Activated CD8-positive, alpha-beta T cell treated with anti-CD3 and anti-CD28 coated beads for 36 hours (primary cell): ENCODE data around the gene BRSK2. TPM values are rescaled to one million over a fixed set of nuclear protein-coding genes. Genes with fewer than 3 reads are reported as not detected.

Source experiments
- ATAC-seq: fragments of 200-7000 bp; cut with Tn5 transposase; one replicate; pipeline ENCODE4 v1.10.0; 2021; ENCODE audit warnings: mild to moderate bottlenecking, moderate library complexity
- CTCF ChIA-PET: fragments of 350-600 bp; sonication (Branson Sonifier 250); formaldehyde crosslinking; loops from one replicate; lab custom pipeline; 2021; ENCODE audit warnings: antibody characterized with exemption; lab: Charles Lee
- POLR2A ChIA-PET: fragments of 350-600 bp; sonication (Branson Sonifier 250); formaldehyde crosslinking; loops from one replicate; lab custom pipeline; 2021; ENCODE audit warnings: antibody characterized with exemption; lab: Charles Lee
- DNase-seq: peaks from one replicate; pipeline ENCODE4 v3.0.0-alpha.2; 2020
- H3K27ac Mint-ChIP-seq: one replicate; pipeline ENCODE4 v1.8.0; 2021; ENCODE audit warnings: mild to moderate bottlenecking, mixed read lengths
- H3K27me3 Mint-ChIP-seq: one replicate; pipeline ENCODE4 v1.8.0; 2021; ENCODE audit warnings: mixed read lengths
- H3K36me3 Mint-ChIP-seq: one replicate; pipeline ENCODE4 v1.8.0; 2021; ENCODE audit warnings: low read depth, mixed read lengths
- H3K4me1 Mint-ChIP-seq: one replicate; pipeline ENCODE4 v1.8.0; 2021; ENCODE audit warnings: low read depth, mixed read lengths
- H3K4me3 Mint-ChIP-seq: one replicate; pipeline ENCODE4 v1.8.0; 2021; ENCODE audit warnings: mild to moderate bottlenecking, moderate library complexity, mixed read lengths
- H3K9me3 Mint-ChIP-seq: one replicate; pipeline ENCODE4 v1.8.0; 2021; ENCODE audit warnings: mixed read lengths
- CTCF ChIP-seq: fragments of 200-600 bp; IDR thresholded peaks from one replicate; pipeline ENCODE4 v1.8.0; 2022; ENCODE audit warnings: antibody characterized with exemption, mild to moderate bottlenecking
- intact Hi-C: fragments of 100-400 bp; cut with micrococcal nuclease; formaldehyde crosslinking; loops from one replicate; pipeline ENCODE4 v1.10.0; 2022
- total RNA-seq, 2 experiments: library from RNA; stranded (reverse); gene quantifications; one replicate each; pipeline ENCODE4 v1.2.3, GENCODE V29; 2021

The BRSK2 gene
- total RNA-seq, 2 experiments from 2014 or later, result 1.1 to 2.0 TPM

GRCh38 chr11:1499899-1500298 is 110.2 kb downstream of the BRSK2 start:
- Mint-ChIP-seq H3K9me3 (no peaks in the 10 kb centered on the region), H3K4me3 (no peak overlapping the region), H3K27ac (no peak overlapping the region), H3K27me3 (no peaks in the 10 kb centered on the region), H3K4me1 (peaks cover 36% of the 10 kb centered on the region), H3K36me3 (peaks cover 16% of the 10 kb centered on the region)
- no peak for TF ChIP-seq CTCF
- POLR2A ChIA-PET, result no interaction called here
- no peak for DNase-seq
- ATAC-seq, result no peak
- intact Hi-C loops, result no loop called here
- CTCF ChIA-PET, result no interaction called here

- Mint-ChIP-seq H3K4me1 (peaks cover 36% of the 10 kb centered on the region), H3K4me3 (no peak overlapping the region), H3K27ac (no peak overlapping the region), H3K36me3 (peaks cover 16% of the 10 kb centered on the region), H3K27me3 (no peaks in the 10 kb centered on the region), H3K9me3 (no peaks in the 10 kb centered on the region)
- TF ChIP-seq CTCF, result no peak
- intact Hi-C loops, result no loop called here
- ChIA-PET CTCF (no interaction called here), POLR2A (no interaction called here)
- DNase-seq, result no peak
- no peak for ATAC-seq
Measured at GRCh38 chr11:1500466-1501420, 111.0 kb downstream of the BRSK2 start.

- peaks cover 33% of the 10 kb centered on the region for H3K4me1 Mint-ChIP-seq
- no peak overlapping the region for H3K27ac Mint-ChIP-seq
- DNase-seq (no peak), ATAC-seq (no peak)
- H3K27me3 Mint-ChIP-seq, result no peaks in the 10 kb centered on the region
- no peak overlapping the region for H3K4me3 Mint-ChIP-seq
- no peak for TF ChIP-seq CTCF
- ChIA-PET CTCF (no interaction called here), POLR2A (no interaction called here)
- intact Hi-C loops, result no loop called here
- no peaks in the 10 kb centered on the region for H3K9me3 Mint-ChIP-seq
- peaks cover 16% of the 10 kb centered on the region for H3K36me3 Mint-ChIP-seq
Measured at GRCh38 chr11:1501421-1502167, 111.9 kb downstream of the BRSK2 start.

- Mint-ChIP-seq H3K27me3 (no peaks in the 10 kb centered on the region), H3K9me3 (no peaks in the 10 kb centered on the region), H3K4me3 (no peak overlapping the region), H3K36me3 (peaks cover 16% of the 10 kb centered on the region), H3K4me1 (peaks cover 26% of the 10 kb centered on the region), H3K27ac (no peak overlapping the region)
- ChIA-PET POLR2A (no interaction called here), CTCF (no interaction called here)
- ATAC-seq (no peak), DNase-seq (no peak)
- no peak for TF ChIP-seq CTCF
- intact Hi-C loops, result no loop called here
Measured at GRCh38 chr11:1502168-1502953, 112.6 kb downstream of the BRSK2 start.
